Measurements from ENCODE around the gene F7.

F7 gene

GRCh38 chr13:113138792-113139551 lies 33.4 kb downstream of the F7 start:
- DNase-seq (ENCODE audit: low spot score), result no peak

- DNase-seq (ENCODE audit: low spot score), result no peak
These were observed 34.0 kb downstream of the F7 start for GRCh38 chr13:113139577-113139976.

GRCh38 chr13:113140677-113141600 lies 35.3 kb downstream of the F7 start:
- no peak for DNase-seq (ENCODE audit: low spot score)

- DNase-seq (ENCODE audit: low spot score), result no peak
These were observed 36.0 kb downstream of the F7 start for GRCh38 chr13:113141601-113141970.

GRCh38 chr13:113142876-113143275 lies 37.3 kb downstream of the F7 start:
- DNase-seq (ENCODE audit: low spot score), result no peak

GRCh38 chr13:113143466-113144254 lies 38.1 kb downstream of the F7 start:
- DNase-seq (ENCODE audit: low spot score), result no peak

- DNase-seq (ENCODE audit: low spot score), result no peak
These were observed 38.7 kb downstream of the F7 start for GRCh38 chr13:113144255-113144629.

GRCh38 chr13:113145496-113145895 lies 39.9 kb downstream of the F7 start:
- no peak for DNase-seq (ENCODE audit: low spot score)

GRCh38 chr13:113145911-113146598 lies 40.5 kb downstream of the F7 start:
- no peak for DNase-seq (ENCODE audit: low spot score)

GRCh38 chr13:113146750-113147149 lies 41.2 kb downstream of the F7 start:
- DNase-seq (ENCODE audit: low spot score), result no peak

- no peak for DNase-seq (ENCODE audit: low spot score)
These were observed 41.6 kb downstream of the F7 start for GRCh38 chr13:113147206-113147605.

- DNase-seq (ENCODE audit: low spot score), result no peak
These were observed 42.8 kb downstream of the F7 start for GRCh38 chr13:113148407-113148806.

- DNase-seq (ENCODE audit: low spot score), result no peak
These were observed 43.4 kb downstream of the F7 start for GRCh38 chr13:113148940-113149503.

GRCh38 chr13:113149711-113150549 lies 44.3 kb downstream of the F7 start:
- DNase-seq (ENCODE audit: low spot score), result no peak

- DNase-seq (ENCODE audit: low spot score), result no peak
These were observed 45.2 kb downstream of the F7 start for GRCh38 chr13:113150550-113151365.

- DNase-seq (ENCODE audit: low spot score), result peak; percentile 57
These were observed 46.4 kb downstream of the F7 start for GRCh38 chr13:113151745-113152690.

- no peak for DNase-seq (ENCODE audit: low spot score)
These were observed 47.0 kb downstream of the F7 start for GRCh38 chr13:113152691-113152983.

GRCh38 chr13:113152984-113153809 lies 47.6 kb downstream of the F7 start:
- DNase-seq (ENCODE audit: low spot score), result no peak

Measured in AG08396 (cell line).